Epithelial cell of prostate (primary cell): ENCODE results near the gene COL6A1.
"Not testable (repeated sequence)": the region's sequence is repeated elsewhere in the genome, so short reads cannot be mapped to it uniquely, and the experiment has no call there.

Source experiments
- DNase-seq: peaks from one replicate; pipeline ENCODE4 v3.0.0-alpha.2; 2011; ENCODE audit warnings: low read depth, low spot score
- H3K27ac ChIP-seq: fragments of 450-650 bp; 2 replicates; pipeline ENCODE4 v1.5.1; 2017; ENCODE audit warnings: mild to moderate bottlenecking

The COL6A1 gene

GRCh38 chr21:46002841-46003574 is 21.4 kb downstream of the COL6A1 start:
- no peak for DNase-seq
- H3K27ac ChIP-seq: no peak overlapping the region

- no peak overlapping the region for H3K27ac ChIP-seq
- DNase-seq: no peak
These were observed 22.0 kb downstream of the COL6A1 start for GRCh38 chr21:46003575-46004007.

- DNase-seq: no peak
- no peak overlapping the region for H3K27ac ChIP-seq
These were observed 22.7 kb downstream of the COL6A1 start for GRCh38 chr21:46004168-46004861.

- no peak for DNase-seq
- no peak overlapping the region for H3K27ac ChIP-seq
These were observed 23.5 kb downstream of the COL6A1 start for GRCh38 chr21:46005081-46005480.

GRCh38 chr21:46005481-46005881 is 23.9 kb downstream of the COL6A1 start:
- H3K27ac ChIP-seq: no peak overlapping the region
- DNase-seq: no peak

- DNase-seq, H3K27ac ChIP-seq: not testable (repeated sequence)
These were observed 24.4 kb downstream of the COL6A1 start for GRCh38 chr21:46005894-46006546.

- no peak for DNase-seq
- no peak overlapping the region for H3K27ac ChIP-seq
These were observed 25.2 kb downstream of the COL6A1 start for GRCh38 chr21:46006547-46007491.

GRCh38 chr21:46007492-46007868 is 25.9 kb downstream of the COL6A1 start:
- no peak overlapping the region for H3K27ac ChIP-seq
- no peak for DNase-seq

GRCh38 chr21:46008893-46009621 is 27.5 kb downstream of the COL6A1 start:
- H3K27ac ChIP-seq: no peak overlapping the region
- DNase-seq: no peak

- no peak for DNase-seq
- H3K27ac ChIP-seq: no peak overlapping the region
These were observed 28.6 kb downstream of the COL6A1 start for GRCh38 chr21:46009951-46010705.

- no peak overlapping the region for H3K27ac ChIP-seq
- no peak for DNase-seq
These were observed 29.8 kb downstream of the COL6A1 start for GRCh38 chr21:46011267-46011967.

- no peak overlapping the region for H3K27ac ChIP-seq
- DNase-seq: no peak
These were observed 30.6 kb downstream of the COL6A1 start for GRCh38 chr21:46012154-46012553.

- DNase-seq: no peak
- H3K27ac ChIP-seq: no peak overlapping the region
These were observed 33.3 kb downstream of the COL6A1 start for GRCh38 chr21:46014828-46015227.

- no peak for DNase-seq
- no peak overlapping the region for H3K27ac ChIP-seq
These were observed 35.6 kb downstream of the COL6A1 start for GRCh38 chr21:46017148-46017547.

- DNase-seq: no peak
These were observed 36.1 kb downstream of the COL6A1 start for GRCh38 chr21:46017695-46018094.

GRCh38 chr21:46018615-46019014 is 37.0 kb downstream of the COL6A1 start:
- H3K27ac ChIP-seq: no peak overlapping the region
- DNase-seq: no peak

More at GRCh38 chr21:46017695-46018094, 36.1 kb downstream of the COL6A1 start:
- no peak overlapping the region for H3K27ac ChIP-seq

- no peak for DNase-seq
- no peak overlapping the region for H3K27ac ChIP-seq
These were observed 39.0 kb downstream of the COL6A1 start for GRCh38 chr21:46020581-46020980.

- no peak for DNase-seq
- no peak overlapping the region for H3K27ac ChIP-seq
These were observed 39.8 kb downstream of the COL6A1 start for GRCh38 chr21:46021398-46021797.
